Gastrocnemius medialis (tissue), 4 donors: ENCODE measurements around the gene LHPP.

ENCODE experiments used
- CTCF ChIP-seq, 5 experiments: fragments of 450-650 bp in 3 of 5; fragments of 200-600 bp in 2 of 5; sonication (generic) in 2 of 5; IDR thresholded peaks in 4 of 5; conservative IDR thresholded peaks in 1 of 5; 1 replicate in 4 of 5; 2 replicates in 1 of 5; pipeline ENCODE4 v1.5.1; 2016 to 2019; ENCODE audit warnings: antibody characterized with exemption in 5 of 5, mild to moderate bottlenecking in 3 of 5, moderate library complexity in 3 of 5
- POLR2A ChIP-seq, 2 donors: fragments of 450-650 bp; IDR thresholded peaks; one replicate each; pipeline ENCODE4 v1.6.1; 2017; ENCODE audit warnings: antibody characterized with exemption in 2 of 2, mild to moderate bottlenecking in 2 of 2, moderate library complexity in 2 of 2

GRCh38 chr10:124522933-124523871 lies 61.6 kb downstream of the LHPP start:
- no peak for TF ChIP-seq POLR2A (IDR thresholded peaks at IDR 0.05)
- TF ChIP-seq CTCF (IDR thresholded peaks at IDR 0.05 in 4 of 5, conservative IDR thresholded peaks at IDR 0.05 in 1 of 5): no peak
